ENCODE data around the gene OPRM1.

DNA sequence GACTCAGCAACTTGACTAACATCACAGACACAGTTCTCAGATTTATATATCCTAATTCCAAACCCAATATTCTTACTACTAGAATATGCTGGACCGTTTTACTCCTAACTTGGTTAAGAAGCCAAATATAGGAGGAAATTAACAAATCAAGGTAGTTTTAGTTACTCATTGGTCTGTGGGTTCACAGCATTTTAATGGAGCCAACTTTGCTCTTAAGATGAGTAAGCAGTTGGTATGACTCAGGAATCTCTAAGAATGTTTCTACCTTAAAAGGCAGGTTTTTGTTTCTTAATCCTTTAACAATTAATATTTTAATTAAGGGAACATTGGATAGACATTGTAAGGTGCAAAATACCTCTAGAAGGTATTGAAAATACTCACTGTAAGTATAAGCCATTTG is 31.6 kb downstream of the OPRM1 start:
- TF ChIP-seq POLR2A (IDR thresholded peaks at IDR 0.05) (no peak), POLR2AphosphoS5 (IDR thresholded peaks at IDR 0.05) (no peak)

Measured in gastroesophageal sphincter (tissue), 2 donors.